Measurements from ENCODE around the gene RNASE4. TPM values are rescaled to one million over a fixed set of nuclear protein-coding genes. Genes with fewer than 3 reads are reported as not detected.
A peak's percentile ranks its signal among the peaks of the same experiment; 100 is the strongest.

The RNASE4 gene
- polyA plus RNA-seq, 1 donor: 4.2 TPM

DNA sequence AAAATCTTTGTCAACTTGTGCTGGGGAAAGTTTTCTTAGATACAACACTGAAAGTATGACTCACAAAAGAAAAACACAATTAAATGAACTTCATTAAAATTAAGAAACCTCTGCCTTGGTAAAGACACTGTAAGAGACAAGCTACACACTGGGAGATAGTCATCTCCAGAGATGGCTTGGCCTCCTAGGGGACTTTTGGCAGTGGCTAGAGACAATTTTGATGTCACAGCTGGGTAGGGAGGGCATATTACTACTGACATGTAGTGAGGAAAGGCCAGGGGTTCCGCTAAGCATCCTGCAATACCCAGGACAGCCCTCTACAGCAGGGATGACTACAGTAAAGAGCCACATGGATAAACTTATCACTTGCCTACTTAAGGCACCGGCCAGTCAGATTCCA is 8.7 kb upstream of the RNASE4 start:
- DNase-seq (ENCODE audit: low read depth): no peak

DNA sequence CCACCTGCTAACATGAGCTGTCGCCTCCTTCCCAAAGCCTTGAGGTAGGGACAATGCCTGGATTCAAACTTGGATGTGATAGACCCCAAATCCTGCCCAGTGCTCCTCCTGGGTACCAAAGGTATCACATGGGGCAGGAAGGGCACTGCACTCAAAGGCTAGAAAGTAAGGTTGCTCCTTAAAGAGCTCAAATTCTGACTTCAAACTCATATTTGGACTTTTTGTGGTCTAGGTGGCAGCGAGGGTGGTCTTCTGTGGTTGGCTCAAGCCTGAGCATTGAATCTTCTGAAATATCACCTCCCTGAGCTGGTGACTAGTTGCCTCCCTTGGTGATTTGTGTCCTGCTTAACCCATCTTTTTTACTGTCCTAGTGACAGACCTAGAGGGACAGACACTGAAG is 8.3 kb upstream of the RNASE4 start:
- DNase-seq (ENCODE audit: low read depth): no peak

DNA sequence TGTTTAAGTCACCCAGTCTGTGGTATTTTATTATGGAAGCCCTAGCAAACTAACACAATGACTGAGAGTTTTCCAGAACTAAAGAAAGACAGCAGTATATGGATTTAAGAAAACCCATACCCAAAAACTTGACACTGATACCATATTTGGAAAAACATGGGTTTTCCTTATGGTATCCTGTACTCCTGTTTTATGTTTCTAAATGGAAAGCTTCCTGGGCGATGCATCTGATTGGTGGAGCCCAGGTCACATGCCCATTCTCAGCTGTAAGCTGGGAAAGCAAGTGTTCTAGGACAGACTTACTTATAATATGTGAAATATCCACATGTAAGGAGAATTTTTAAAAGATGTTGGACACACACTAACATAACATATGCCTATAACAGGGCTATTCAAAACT is 4.5 kb upstream of the RNASE4 start:
- no peak for DNase-seq (ENCODE audit: low read depth)

DNA sequence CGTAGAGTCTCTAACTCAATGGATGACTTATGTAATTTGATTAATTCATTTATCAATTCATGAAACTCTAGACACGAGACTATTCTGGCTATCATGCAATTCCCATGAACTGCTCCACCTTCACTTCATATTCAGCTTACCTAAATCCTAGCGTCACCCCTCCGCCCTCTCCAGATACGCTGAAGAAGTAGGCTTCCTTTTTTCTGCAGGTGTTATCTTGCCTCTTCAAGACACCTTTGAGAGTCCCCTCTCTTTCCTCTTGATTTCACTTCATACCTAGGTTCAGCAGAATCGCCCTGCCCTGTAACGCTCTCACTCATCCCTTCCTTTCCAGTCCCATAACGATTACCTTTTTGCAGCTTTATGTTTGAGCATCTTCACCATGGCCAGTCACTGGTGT is 4.0 kb upstream of the RNASE4 start:
- DNase-seq (ENCODE audit: low read depth): no peak

DNA sequence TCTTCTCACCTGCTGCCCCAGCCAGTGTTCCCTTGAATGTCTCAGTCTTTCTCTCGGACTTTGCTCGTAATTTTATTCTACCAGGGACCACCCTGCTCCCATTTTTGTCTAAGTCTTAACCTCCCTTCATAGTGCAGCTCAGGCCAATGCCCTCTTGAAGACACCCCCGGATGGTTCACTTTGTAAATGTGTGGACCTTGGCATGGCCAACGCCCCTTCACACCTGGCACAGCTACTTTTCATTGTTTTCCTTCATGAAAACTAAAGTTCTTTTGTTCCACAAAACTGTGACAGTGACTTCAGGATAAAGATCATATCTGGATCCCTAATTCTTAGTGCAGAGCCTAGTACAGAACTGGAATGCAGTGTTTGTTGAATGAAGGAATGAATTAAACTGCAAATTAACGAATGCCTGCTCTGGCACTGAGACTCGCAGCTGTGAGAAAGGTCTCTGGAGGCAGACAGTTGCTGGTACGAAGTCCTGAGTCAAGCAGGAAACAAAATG is 3.5 kb upstream of the RNASE4 start:
- peak; percentile 60 for DNase-seq (ENCODE audit: low read depth)

DNA sequence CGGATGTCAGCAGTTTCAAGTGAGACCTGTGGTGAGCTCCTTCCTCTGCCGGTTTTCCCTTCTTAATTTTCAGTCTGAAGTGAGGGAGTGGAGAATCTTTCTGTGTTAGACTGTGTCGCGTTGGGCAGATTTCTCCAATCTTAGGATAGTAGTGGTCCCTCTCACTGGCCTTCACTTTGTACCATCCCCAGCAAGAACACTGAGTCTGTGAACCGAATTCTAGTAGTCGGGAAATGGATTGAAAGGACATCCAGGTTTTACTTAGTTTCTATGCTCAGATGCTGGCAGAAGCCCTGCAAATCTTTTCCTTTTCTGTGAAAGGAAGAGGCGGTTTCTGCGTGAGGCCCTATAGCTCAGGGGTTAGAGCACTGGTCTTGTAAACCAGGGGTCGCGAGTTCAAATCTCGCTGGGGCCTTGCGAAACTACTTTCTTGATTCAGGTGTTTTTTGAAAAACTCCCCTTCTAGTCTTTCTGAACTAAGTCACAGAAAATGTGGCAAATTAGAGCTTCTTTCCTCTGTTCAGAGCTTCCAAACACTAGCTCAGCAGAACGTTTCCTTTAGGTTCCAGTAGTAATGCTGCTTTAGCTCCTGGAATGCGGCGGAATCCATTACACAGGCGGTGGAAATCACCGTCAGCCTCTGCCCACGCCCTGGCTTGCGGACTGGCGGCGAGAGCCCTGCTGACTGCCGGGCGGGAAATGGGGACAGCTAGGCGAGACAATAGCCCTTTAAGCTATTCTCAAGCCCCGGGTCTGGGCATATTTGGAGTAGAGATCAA is 2.8 kb upstream of the RNASE4 start:
- DNase-seq (ENCODE audit: low read depth): peak; percentile 73

DNA sequence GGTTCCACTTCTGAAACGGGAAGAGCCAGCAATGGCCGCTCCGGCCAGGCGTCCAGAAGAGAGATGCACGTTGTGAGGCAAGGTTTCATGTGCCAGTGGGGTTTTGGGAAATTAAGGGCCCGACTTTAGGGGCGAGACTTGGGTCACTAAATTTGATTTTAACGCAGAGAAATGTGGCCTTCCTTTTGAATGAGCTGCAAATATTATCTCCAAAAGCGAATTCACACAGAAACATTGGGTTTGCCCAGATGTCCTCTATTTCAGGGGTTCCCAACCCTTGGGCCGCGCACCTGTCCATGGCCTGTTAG is 2.3 kb upstream of the RNASE4 start:
- no peak for DNase-seq (ENCODE audit: low read depth)

DNA sequence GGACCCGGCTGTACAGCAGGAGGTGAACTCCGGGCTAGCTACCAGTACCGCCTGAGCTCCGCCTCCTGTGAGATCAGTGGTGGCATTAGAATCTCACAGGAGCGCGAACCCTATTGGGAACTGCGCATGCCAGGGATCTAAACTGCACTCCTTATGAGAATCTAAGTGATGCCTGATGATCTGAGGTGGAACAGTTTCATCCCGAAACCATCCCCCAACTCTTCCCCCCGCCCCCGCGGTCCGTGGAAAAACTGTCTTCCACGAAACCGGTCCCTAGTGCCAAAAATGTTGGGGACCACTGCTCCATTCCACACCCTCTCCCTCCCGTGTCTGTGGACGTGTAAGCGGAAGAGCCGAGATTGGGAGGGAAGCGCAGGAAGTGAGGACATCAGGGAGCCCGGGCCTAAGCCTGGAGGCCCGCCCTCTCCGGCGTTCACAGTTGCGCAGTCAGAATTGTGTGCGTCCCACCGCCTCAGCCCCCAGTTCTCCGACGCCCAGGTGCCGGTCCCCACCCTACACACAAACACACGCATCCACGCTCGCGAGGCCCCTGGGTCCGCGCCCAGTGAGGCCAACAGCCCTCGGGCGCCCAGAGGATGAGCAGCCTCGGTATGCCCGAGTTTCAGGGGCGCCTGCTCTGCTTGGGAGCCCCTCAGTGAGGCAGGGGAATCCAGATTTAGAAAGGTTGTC is 1.8 kb upstream of the RNASE4 start:
- DNase-seq (ENCODE audit: low read depth): peak; percentile 96

DNA sequence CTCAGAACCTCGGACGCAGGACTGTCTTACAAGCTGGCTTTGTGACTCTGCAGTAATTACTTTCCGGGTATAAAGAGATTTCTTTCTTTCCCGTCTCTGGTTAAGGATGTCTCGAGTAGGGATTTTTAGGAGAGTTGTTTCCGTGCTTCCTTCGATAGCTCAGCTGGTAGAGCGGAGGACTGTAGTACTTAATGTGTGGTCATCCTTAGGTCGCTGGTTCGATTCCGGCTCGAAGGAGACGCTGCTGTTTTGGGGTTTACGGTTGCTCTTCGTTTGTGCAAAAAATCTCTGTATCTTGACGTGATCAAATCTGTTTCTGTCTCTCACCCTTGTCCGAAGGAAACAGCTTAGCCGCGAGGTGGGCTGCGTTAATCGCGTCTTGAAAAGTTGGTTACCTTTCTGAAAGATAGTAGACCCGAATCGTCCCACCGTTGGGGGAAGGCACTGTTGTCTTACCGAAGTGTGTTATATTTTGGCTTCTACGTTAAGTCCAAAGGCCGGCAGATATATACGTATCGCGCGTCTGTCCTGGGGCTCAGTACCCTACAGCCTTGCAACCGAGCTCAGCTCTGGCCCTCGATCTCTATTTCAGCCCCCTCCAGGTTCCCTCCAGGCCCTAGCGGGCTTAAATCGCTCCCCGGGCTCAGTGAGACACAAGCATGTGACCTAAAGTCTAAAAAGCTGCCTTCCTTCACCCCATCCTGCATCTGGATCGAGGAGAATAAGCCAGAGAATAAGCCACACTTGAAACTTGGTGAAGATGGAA is 1.1 kb upstream of the RNASE4 start:
- DNase-seq (ENCODE audit: low read depth): peak; percentile 85

DNA sequence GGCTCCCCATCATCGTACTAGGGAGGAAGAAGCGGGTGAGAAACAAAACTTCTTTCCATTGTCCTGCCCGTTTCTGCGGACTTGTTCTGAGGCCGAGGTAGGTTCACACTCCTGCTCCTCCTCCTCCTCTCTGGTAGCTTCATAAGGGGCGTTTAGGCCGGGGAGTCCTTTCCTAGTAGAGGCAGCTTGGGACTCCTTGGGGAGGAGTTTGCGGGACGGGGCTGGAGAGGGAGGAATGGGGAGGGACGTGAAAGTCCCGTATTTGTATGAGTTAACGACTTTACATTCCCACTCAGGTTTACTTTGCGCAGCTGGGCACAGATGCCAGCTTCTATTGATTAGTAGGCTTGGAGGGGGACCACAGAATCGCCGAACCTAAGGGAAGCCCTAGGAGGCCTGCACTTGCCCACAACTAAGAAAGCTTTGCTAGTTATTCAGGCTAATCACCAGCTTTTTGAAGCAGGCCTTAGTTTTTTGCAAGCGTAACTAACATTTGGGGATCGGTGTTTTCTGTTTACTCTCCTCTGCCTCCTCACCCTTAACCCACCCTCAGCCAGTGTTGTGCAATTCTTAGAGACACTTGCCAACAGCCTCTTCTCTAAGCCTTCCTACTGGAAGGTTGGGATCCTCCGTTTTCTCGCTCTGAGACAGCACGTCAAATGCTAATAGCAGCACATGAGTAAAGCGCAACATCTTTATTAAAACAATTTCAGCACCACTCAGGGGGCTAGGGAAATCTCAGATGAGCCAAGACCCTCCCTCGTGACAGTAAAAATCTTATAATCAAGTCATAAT is 499 bp downstream of the RNASE4 start:
- DNase-seq (ENCODE audit: low read depth): peak; percentile 22

DNA sequence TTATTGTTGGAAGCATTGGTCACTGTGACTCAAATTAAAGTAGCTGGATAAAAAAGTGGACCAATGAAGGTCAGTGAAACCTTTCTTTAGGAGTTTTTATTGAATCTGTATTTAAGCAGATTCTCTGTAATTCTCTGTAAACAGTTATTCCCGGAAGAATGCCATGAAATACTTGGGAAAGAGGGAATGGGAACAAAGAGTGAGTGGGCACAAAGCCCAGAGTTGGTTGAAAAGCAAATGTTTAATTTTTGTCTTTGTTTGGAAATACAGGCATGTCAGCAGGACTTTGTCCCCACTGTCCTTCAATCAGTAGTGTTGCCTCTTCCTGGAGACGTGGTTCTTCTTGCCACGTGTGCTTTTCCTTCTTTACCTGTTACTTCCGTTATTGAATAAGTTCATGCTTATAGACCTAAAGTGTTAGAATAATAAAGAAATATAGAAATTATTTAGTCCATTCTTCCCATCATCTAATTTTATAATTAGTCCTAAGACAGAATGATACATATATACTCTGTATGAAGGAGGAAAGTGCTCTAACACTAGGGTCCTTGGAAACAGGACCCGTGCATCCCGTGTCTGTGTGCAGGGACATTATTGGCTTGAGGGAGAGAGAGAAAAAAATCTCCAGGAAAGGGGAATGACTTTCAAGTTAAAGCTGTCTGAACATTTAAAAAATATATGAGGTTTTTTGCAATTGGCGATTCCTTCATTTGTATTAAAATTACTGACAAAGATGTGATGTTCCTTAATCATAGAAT is 2.2 kb downstream of the RNASE4 start:
- no peak for DNase-seq (ENCODE audit: low read depth)

DNA sequence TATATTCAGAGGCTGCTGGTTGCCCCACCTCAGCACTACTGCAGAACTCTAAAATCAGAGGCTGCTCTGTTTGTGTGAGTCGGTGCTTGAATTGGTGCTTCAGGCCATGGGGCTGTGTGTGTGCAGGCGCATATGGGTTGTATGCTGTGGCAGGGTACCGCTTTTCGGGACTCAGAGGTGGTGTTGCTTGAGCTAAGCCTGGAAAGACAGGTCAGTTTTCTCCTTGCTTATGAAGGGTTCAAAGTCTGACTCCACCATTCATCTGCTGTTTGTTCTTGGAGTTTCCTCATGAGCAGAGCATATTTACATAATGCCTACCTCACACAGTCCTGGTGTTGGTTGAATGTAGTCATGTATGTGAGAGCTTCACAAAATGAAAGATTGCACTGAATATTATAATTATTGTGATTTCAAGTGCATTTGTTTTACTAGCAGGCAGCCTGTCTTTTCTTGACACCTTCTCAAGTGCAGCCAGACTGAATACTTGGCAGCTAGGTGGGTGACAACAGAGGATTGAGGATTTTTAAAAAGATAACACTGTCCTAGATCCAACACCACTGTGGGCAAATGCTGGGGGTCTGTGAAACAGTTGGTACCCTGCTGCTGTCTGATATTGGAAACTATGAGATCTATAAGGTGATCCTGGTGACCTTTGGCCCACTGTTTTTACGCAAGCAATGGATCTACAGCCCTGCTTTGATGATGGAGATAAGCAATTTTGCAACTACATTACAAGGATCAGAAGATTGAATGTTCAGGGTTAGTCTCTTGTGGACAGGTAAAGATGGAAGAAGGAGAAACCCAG is 3.2 kb downstream of the RNASE4 start:
- DNase-seq (ENCODE audit: low read depth): no peak

DNA sequence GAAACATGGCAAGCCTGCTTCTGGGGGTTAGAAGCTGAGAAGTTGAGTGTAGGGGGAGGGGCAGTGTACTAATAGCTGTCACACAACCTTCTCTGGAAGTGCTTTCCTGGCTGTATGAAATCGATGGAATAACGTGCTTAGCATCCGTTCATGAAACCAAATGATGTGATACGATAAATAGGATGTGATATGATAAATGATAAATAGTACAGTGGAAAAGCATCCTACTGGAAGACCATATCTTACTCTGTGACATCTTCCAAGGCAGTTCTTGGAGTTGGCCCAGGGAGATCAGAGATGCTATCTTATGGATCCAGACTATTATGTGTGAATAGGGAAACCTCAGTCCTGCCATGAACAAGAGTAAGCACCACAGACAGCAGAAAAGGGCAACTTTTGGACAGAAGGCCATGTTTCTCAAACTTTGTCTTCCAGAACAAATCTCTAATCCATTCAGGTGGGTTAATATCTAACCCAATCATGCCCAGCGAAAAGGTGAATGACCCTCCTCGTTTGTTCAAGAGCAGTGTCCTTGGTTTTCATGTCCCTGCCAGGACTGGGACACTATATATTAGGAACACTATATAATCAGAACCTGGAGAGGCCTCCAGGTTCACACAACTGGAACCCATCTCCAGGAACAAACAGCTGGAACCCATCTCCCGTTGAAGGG is 3.9 kb downstream of the RNASE4 start, which contains the start of gene ANG:
Gene ANG (plus strand): TSS at position 598 of the 673 bp plus-strand sequence. CDS start 4,801 bp downstream, outside the sequence.
- no peak for DNase-seq (ENCODE audit: low read depth)

DNA sequence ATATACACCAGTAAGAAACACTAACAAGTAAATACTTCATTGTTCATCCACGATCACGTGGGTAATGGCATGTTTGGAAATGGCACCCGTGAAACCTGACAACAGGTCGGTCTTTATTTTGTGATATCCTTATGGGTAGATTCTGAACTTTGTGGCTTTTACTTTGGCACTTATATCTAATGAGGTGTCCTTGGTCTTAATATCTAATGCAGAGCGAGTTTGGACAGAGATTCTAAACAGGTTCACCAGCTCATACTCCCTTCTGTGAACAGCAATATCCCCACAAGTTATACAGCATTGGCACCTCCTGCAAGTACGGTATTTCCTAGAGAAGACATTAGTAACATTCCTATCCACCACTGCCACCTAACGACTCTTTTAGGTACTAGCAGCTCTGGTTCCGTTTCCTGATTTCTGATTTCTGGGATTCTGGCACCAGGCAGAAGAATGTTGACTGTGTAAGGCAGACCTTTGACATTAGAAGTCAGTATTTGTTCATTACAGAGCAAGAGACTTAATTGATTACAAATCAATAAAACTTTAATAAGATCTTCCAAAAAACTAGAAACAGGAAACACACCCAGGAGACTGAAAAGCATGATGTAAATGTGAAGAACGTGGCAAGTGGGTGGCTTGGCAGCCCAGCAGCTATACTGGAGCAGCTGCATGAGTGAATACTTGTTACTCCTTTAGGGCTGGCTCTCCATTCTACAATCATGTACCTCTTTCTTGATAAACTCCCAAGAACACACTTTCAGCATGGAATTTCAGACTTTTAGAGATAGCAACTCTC is 6.7 kb downstream of the RNASE4 start:
- peak; percentile 65 for DNase-seq (ENCODE audit: low read depth)

DNA sequence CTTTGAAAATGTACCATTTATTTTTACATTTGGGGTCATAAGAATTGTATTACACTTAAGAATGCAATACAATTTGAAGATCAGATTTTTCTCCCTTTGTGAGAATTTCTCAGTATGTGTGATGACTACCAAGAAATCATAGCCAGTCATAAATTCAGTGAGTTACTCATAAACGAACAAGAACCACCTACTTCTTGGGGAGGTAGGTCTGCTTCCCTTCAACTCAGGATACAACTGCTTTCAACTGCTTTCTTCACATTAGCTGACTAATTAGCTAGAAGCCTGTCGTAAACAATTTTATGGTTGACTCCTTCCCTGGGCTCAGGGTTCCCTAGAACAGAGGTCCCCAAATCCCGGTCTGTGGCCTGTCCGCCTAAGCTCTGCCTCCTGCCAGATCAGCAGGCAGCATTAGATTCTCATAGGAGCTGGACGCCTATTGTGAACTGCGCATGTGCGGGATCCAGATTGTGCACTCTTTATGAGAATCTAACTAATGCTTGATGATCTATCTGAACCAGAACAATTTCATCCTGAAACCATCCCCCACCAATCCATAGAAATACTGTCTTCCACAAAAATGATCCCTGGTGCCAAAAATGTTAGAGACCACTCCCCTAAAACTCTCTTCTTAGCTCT is 7.9 kb downstream of the RNASE4 start:
- DNase-seq (ENCODE audit: low read depth): no peak

DNA sequence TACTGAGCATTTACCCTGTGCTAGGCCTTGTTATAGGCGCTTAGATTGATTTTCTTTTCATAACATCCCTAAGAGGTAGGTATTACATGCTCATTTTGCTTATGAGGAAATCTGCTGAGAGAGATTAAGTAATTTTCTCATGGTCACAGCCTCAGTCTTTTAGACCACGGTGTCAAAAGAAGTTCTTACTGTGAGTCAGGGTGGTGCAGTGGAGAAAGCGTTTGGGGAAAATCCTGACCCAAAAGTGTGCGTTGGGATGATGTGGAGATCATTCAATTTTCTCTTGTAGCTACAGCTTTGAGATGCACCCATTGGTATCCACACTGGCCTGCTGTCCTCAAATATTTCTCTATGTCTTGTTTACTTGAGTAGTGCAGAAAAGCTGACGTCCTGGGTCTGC is 12.4 kb downstream of the RNASE4 start:
- no peak for DNase-seq (ENCODE audit: low read depth)

DNA sequence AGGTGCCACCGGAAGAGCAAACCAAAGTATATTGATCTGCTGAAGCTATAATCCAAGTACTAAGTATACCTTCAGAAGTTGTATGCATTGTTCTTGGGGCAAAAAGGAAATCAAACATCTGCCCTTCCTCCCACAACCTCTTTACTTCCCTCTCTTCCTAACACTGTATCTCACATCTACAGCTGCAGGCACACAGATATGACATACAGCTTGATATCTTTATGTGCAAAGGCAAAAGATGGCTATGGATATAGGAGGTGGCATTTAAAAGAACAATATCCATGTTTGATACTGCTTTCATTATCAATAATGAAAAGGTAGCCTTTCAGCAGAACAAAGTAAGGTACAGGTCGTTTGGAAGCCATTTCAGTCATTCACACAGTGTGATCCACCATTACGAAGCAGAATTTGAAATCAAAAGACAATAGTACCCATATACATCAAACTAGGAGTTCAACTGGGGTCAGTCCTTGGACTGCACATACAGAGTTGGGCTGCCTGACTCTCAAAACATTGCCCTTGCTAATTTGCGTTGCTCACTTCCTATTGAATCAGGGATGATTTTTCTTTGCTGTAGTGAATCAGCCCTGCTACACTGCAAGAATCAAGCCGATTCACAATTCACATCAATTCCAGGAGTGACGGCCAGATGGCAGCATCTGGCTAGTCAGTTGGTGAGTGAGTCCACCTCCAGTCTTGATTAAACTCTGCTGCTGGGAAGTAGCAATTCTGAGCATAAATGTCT is 13.1 kb downstream of the RNASE4 start:
- no peak for DNase-seq (ENCODE audit: low read depth)

DNA sequence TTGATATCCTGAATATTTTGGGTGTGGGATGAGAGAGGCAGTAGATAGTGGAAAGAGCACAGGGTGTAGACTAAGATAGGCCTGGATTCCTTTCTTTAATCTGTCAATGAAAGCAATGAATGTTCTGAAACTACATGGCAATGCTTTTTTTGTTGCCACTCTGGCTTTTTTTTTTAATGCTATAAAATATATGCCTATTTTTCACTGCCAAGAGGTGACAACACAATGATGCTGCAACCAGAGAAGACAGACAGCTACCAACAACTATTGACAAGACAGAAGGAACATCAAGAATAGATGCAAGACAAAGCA is 13.6 kb downstream of the RNASE4 start:
- DNase-seq (ENCODE audit: low read depth): no peak
